ENCODE results near the gene SH3GL3. TPM values are rescaled to one million over a fixed set of nuclear protein-coding genes. Genes with fewer than 3 reads are reported as not detected.
A peak's percentile ranks its signal among the peaks of the same experiment; 100 is the strongest.

SH3GL3 gene
- polyA plus RNA-seq, 1 of the 3 experiments (the other 2 are of a cell fraction) = not detected

- CTCF ChIA-PET = interaction anchor here (0.6 to 7.6 kb wide), 25 partner anchors 8 to 311 kb away, joined by 3 to 69 read pairs (median 3); no protein-coding TSS in a partner anchor
- no peaks in the 10 kb centered on the region for H3F3A ChIP-seq (replicated peaks; ENCODE audit: insufficient read depth)
- no peak overlapping the region for H3K4me2 ChIP-seq
- peaks cover 14% of the 10 kb centered on the region; the same call in 1 of the 2 replicates for H3K27me3 ChIP-seq (ENCODE audit: insufficient read depth)
- H4K20me1 ChIP-seq (ENCODE audit: insufficient read depth) = no peaks in the 10 kb centered on the region
- H3K27ac ChIP-seq (ENCODE audit: low read depth in 2 of 2, low read length in 1 of 2) = no peak overlapping the region
- POLR2A ChIA-PET = no interaction called here
- H2AFZ ChIP-seq (ENCODE audit: low read depth) = no peak overlapping the region
- no peaks in the 10 kb centered on the region for H3K79me2 ChIP-seq (ENCODE audit: insufficient read depth)
- no peaks in the 10 kb centered on the region for H3K9me3 ChIP-seq
- no peak overlapping the region for H3K9ac ChIP-seq
- H3K9me2 ChIP-seq = no peaks in the 10 kb centered on the region
- peak; percentile 66 for DNase-seq
- no peak overlapping the region for H3K4me3 ChIP-seq (ENCODE audit: low read depth in 2 of 2, low read length in 1 of 2)
- no peaks in the 10 kb centered on the region for H3K4me1 ChIP-seq (ENCODE audit: control insufficient read depth in 1 of 2, insufficient read depth in 2 of 2, low read depth in 1 of 2, low read length in 1 of 2)
- H3K36me3 ChIP-seq (replicated peaks in 1 of 2; ENCODE audit: control insufficient read depth in 1 of 2, insufficient read depth in 2 of 2, low read length in 1 of 2) = no peaks in the 10 kb centered on the region
- WGBS (ENCODE audit: low lambda C conversion rate) = under 1% methylated on average over 7 of the region's 7 CpGs
- TF ChIP-seq RAD21 (IDR thresholded peaks at IDR 0.05; ENCODE audit: low read length) (peak; percentile 82), TCF12 (IDR thresholded peaks at IDR 0.05) (no peak), SMC3 (IDR thresholded peaks at IDR 0.05; ENCODE audit: low read depth, low read length) (peak; percentile 77), CTCF (IDR thresholded peaks at IDR 0.05) (peak; percentile 86)
Measured at GRCh38 chr15:83559310-83559966, 112.3 kb downstream of the SH3GL3 start.

GRCh38 chr15:83561661-83562060 is 114.5 kb downstream of the SH3GL3 start:
- Histone ChIP-seq H3K27ac (ENCODE audit: low read depth in 2 of 2, low read length in 1 of 2) (no peak overlapping the region), H3K9me3 (no peaks in the 10 kb centered on the region), H3K4me3 (ENCODE audit: low read depth in 2 of 2, low read length in 1 of 2) (no peak overlapping the region), H3K36me3 (replicated peaks in 1 of 2; ENCODE audit: control insufficient read depth in 1 of 2, insufficient read depth in 2 of 2, low read length in 1 of 2) (no peaks in the 10 kb centered on the region), H3K9ac (no peak overlapping the region), H4K20me1 (ENCODE audit: insufficient read depth) (no peaks in the 10 kb centered on the region), H3K4me1 (ENCODE audit: control insufficient read depth in 1 of 2, insufficient read depth in 2 of 2, low read depth in 1 of 2, low read length in 1 of 2) (no peaks in the 10 kb centered on the region), H3K79me2 (ENCODE audit: insufficient read depth) (no peaks in the 10 kb centered on the region), H3F3A (replicated peaks; ENCODE audit: insufficient read depth) (no peaks in the 10 kb centered on the region), H3K4me2 (no peak overlapping the region), H2AFZ (ENCODE audit: low read depth) (no peak overlapping the region), H3K9me2 (no peaks in the 10 kb centered on the region), H3K27me3 (ENCODE audit: insufficient read depth) (peaks cover 11% of the 10 kb centered on the region; the same call in 1 of the 2 replicates)
- DNase-seq = no peak
- TF ChIP-seq RCOR1 (IDR thresholded peaks at IDR 0.05; ENCODE audit: low read length) (no peak), FOXJ3 (CRISPR knock-in tag; IDR thresholded peaks at IDR 0.05) (no peak), POLR2AphosphoS5 (IDR thresholded peaks at IDR 0.05; ENCODE audit: low read depth, low read length) (no peak), CHD2 (IDR thresholded peaks at IDR 0.05; ENCODE audit: low read length, partially characterized antibody) (no peak), NRF1 (IDR thresholded peaks at IDR 0.05; ENCODE audit: low read depth, low read length) (no peak), MXI1 (IDR thresholded peaks at IDR 0.05; ENCODE audit: low read depth, low read length) (no peak), RAD21 (IDR thresholded peaks at IDR 0.05; ENCODE audit: low read length) (no peak), RFX5 (IDR thresholded peaks at IDR 0.05; ENCODE audit: low read length) (no peak), EZH2phosphoT487 (IDR thresholded peaks at IDR 0.05; ENCODE audit: borderline replicate concordance, low read depth) (no peak), NFIC (IDR thresholded peaks at IDR 0.05; ENCODE audit: borderline replicate concordance) (no peak), MAX (IDR thresholded peaks at IDR 0.05; ENCODE audit: low read depth) (no peak)
- TF ChIP-seq, protein P1, sequence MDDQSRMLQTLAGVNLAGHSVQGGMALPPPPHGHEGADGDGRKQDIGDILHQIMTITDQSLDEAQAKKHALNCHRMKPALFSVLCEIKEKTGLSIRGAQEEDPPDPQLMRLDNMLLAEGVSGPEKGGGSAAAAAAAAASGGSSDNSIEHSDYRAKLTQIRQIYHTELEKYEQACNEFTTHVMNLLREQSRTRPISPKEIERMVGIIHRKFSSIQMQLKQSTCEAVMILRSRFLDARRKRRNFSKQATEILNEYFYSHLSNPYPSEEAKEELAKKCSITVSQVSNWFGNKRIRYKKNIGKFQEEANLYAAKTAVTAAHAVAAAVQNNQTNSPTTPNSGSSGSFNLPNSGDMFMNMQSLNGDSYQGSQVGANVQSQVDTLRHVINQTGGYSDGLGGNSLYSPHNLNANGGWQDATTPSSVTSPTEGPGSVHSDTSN (IDR thresholded peaks at IDR 0.05) = no peak
- TF ChIP-seq, protein P2, sequence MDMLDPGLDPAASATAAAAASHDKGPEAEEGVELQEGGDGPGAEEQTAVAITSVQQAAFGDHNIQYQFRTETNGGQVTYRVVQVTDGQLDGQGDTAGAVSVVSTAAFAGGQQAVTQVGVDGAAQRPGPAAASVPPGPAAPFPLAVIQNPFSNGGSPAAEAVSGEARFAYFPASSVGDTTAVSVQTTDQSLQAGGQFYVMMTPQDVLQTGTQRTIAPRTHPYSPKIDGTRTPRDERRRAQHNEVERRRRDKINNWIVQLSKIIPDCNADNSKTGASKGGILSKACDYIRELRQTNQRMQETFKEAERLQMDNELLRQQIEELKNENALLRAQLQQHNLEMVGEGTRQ (IDR thresholded peaks at IDR 0.05; ENCODE audit: borderline replicate concordance, low read depth, low read length) = no peak
- TF ChIP-seq, protein P3, sequence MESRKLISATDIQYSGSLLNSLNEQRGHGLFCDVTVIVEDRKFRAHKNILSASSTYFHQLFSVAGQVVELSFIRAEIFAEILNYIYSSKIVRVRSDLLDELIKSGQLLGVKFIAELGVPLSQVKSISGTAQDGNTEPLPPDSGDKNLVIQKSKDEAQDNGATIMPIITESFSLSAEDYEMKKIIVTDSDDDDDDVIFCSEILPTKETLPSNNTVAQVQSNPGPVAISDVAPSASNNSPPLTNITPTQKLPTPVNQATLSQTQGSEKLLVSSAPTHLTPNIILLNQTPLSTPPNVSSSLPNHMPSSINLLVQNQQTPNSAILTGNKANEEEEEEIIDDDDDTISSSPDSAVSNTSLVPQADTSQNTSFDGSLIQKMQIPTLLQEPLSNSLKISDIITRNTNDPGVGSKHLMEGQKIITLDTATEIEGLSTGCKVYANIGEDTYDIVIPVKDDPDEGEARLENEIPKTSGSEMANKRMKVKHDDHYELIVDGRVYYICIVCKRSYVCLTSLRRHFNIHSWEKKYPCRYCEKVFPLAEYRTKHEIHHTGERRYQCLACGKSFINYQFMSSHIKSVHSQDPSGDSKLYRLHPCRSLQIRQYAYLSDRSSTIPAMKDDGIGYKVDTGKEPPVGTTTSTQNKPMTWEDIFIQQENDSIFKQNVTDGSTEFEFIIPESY (IDR thresholded peaks at IDR 0.05; ENCODE audit: borderline replicate concordance, low read depth) = no peak
- POLR2A ChIA-PET = no interaction called here
- CTCF ChIA-PET = interaction anchor here (0.6 to 7.6 kb wide), 6 partner anchors 11 to 313 kb away, joined by 3 to 69 read pairs (median 20); no protein-coding TSS in a partner anchor

All from SK-N-SH (cell line).